NB4 (cell line): Measurements from ENCODE around the gene NCSTN.

ENCODE experiments used
- DNase-seq: peaks from one replicate; pipeline ENCODE4 v3.0.0; 2010; ENCODE audit warnings: low read depth
- H3K4me3 ChIP-seq: one replicate; pipeline ENCODE4 v1.5.1; 2011; ENCODE audit warnings: mild to moderate bottlenecking, low read depth, low read length, moderate library complexity
- MYC ChIP-seq: IDR thresholded peaks from 2 replicates; pipeline ENCODE4 v1.6.1; 2011; ENCODE audit warnings: low read depth, low read length
- POLR2A ChIP-seq: IDR thresholded peaks from 2 replicates; pipeline ENCODE4 v1.6.1; 2011; ENCODE audit warnings: mild to moderate bottlenecking; ENCODE audit not compliant: insufficient read length; ENCODE audit errors: extremely low read depth
- TF ChIP-seq, protein P1 (sequence below): IDR thresholded peaks from 2 replicates; pipeline ENCODE4 v1.6.1; 2011; ENCODE audit warnings: low read depth, low read length
- TF ChIP-seq, protein P2 (sequence below): IDR thresholded peaks from one replicate; pipeline ENCODE4 v1.5.1; 2012; ENCODE audit warnings: low read depth, low read length

NCSTN gene

DNA sequence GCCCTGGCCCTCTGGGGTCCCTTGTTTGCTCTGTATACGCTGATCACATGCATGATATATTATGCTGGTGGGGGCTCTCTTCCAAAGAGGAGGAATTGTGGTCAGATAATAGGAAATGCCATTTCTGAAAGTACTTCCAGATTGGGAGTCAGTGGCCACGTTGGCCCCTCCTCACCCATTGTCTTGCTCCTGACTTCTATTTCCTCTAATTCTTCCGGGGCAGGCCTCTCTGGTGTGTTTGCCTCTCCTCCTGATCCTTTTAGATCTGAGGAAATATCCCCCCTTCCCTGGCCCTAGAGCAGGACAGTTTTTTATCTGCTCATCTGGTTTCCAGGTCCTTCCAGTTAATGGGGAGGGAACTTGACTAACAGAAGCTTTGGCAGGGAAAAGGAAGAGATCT is 60.1 kb downstream of the NCSTN start:
- no peak for DNase-seq
- H3K4me3 ChIP-seq = no peak overlapping the region
- TF ChIP-seq, protein P1, sequence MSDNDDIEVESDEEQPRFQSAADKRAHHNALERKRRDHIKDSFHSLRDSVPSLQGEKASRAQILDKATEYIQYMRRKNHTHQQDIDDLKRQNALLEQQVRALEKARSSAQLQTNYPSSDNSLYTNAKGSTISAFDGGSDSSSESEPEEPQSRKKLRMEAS = no peak
- TF ChIP-seq POLR2A (no peak), MYC (no peak)
- TF ChIP-seq, protein P2, sequence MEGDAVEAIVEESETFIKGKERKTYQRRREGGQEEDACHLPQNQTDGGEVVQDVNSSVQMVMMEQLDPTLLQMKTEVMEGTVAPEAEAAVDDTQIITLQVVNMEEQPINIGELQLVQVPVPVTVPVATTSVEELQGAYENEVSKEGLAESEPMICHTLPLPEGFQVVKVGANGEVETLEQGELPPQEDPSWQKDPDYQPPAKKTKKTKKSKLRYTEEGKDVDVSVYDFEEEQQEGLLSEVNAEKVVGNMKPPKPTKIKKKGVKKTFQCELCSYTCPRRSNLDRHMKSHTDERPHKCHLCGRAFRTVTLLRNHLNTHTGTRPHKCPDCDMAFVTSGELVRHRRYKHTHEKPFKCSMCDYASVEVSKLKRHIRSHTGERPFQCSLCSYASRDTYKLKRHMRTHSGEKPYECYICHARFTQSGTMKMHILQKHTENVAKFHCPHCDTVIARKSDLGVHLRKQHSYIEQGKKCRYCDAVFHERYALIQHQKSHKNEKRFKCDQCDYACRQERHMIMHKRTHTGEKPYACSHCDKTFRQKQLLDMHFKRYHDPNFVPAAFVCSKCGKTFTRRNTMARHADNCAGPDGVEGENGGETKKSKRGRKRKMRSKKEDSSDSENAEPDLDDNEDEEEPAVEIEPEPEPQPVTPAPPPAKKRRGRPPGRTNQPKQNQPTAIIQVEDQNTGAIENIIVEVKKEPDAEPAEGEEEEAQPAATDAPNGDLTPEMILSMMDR = no peak

DNA sequence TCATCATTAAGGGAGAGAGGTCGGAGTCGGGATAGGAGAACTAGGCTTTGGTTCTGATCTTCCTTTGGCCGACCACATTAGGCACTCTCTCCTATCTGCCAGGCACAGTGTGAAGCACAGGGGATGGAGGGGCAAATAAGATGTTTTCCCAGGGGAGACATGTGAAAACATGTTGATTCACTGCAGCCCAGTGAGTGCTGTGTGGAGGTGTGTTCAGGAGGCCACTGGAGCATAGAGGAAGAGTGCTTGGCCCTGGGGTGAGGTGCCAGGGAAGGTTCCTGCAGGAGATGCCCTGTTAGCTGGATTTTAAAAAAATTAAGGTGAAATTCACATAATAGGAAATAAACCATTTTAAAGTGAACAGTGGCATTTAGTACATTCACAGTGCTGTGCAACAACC is 60.9 kb downstream of the NCSTN start:
- TF ChIP-seq, protein P1 = no peak
- TF ChIP-seq MYC (no peak), POLR2A (no peak)
- TF ChIP-seq, protein P2 = no peak
- no peak overlapping the region for H3K4me3 ChIP-seq
- no peak for DNase-seq

DNA sequence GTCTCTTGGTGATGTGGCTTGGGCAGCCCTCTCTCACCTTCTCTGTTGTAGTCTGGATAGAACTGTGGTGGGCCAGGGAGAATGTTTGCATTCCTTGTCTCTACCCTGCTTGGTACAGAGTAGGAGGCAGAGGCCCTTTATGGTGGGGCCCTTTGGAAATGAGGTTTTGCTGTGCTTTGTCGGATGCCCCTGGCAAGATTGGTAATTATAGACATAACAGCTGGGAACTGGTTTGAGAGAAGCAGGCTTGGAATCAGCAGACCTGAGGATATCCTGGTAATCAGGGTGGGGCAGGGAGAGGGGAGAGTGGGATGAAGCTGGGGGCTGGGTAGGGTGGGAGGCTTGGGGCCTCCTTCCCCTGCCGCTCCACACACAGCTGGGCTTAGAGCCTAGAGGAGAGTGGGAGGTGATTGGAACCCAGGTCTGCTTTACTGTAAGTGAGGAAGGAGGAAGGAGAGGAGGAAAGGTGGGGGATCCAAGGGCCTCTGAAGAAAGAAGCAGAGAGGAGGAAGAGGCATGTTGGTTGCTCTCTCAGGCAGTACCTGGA is 62.2 kb downstream of the NCSTN start:
- no peak for DNase-seq
- TF ChIP-seq, protein P1 = no peak
- TF ChIP-seq MYC (no peak), POLR2A (no peak)
- TF ChIP-seq, protein P2 = no peak

DNA sequence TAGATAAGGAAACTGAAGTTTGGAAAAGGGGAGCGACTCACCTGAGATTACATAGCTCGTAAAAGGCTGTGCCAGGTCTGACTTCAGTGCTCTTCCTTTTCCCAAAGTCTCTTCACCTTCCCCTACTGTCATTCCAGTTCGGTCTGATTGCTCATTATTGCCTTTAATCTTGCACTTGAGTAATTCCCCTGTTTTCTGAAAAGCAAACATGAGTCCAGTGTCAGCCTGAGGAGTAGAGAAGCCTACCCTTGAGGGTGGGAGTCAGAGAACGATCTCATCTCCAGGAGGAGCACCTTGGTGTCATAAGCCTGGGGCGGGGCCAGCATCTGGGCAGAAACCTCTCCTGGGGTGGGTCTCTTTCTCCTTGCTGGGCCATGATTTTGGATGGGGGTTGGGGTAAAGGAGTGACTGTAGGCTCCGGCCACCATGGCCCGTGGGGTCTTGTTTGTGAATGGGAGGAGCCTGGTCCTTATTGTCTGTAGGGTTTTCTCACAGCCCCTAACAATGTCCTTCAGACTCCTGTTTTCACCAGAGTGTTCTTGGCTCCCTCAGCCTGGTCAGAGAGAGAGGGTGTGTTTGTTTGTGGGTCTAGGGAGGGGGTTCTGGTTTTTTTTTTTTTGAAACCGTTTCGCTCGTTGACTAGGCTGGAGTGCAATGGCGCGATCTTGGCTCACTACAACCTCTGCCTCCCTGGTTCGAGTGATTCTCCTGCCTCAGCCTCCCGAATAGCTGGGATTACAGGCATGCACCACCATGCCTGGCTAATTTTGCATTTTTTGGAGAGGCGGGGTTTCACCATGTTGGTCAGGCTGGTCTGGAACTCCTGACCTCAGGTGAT is 63.2 kb downstream of the NCSTN start:
- DNase-seq = no peak
- TF ChIP-seq, protein P2 = no peak
- TF ChIP-seq MYC = no peak
- no peak for TF ChIP-seq POLR2A
- TF ChIP-seq, protein P1 = no peak
- no peak overlapping the region for H3K4me3 ChIP-seq

More for the DNA sequence above, 62.2 kb downstream of the NCSTN start:
- H3K4me3 ChIP-seq = no peak overlapping the region

DNA sequence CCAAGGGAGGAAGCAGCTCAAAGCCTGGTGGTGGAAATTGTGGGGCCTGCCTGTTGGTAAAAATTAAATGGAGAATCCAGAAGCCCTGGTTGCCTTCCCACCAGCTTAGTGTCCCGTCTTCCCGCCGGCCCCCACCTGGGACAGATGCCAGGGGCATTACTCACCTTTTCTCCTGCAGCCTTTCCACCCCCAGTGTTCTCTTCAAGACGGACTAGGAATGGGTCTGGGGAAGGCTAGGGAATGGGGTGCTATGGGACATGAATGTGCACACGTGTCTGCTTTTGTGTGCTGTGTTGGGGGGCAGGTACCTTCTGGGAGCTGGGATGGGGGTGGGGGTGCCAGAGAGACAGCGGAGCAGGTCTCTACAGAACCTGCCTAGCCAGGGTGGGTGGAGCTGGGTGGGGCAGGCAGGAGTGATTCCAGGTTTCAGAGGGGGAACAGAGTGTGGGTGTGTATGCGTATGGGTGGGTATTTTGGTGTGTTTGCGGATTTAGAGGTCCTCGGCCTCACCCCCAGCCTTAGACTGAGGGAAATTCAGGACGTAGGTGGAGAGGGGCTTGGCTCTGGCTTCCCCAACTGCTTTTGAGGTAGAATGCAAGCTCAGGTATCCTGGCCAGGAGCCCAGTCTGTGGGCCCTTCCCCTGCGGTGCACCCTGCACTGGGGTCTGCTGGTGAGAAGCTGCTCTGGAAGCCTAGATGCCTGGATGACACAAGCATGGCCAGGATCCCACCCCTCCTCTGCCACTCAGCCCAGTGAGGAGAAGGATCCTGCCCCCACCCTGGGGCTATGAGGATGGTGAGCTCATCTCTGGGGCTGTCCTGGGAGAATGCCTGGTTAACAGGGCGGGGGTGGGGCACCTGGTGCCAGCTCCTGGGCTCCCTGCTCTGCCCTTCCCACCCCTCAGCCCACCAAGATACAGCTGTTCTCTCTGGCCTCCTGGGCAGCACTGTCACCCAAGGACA is 64.9 kb downstream of the NCSTN start:
- TF ChIP-seq POLR2A (no peak), MYC (no peak)
- TF ChIP-seq, protein P1 = no peak
- TF ChIP-seq, protein P2 = no peak
- H3K4me3 ChIP-seq = no peak overlapping the region
- no peak for DNase-seq
